ENCODE data around the gene MRC2.
"Not testable (repeated sequence)": the region's sequence is repeated elsewhere in the genome, so short reads cannot be mapped to it uniquely, and the experiment has no call there.

Gene MRC2

GRCh38 chr17:62599964-62600657, 27.4 kb upstream of the MRC2 start:
- TF ChIP-seq, protein P1, sequence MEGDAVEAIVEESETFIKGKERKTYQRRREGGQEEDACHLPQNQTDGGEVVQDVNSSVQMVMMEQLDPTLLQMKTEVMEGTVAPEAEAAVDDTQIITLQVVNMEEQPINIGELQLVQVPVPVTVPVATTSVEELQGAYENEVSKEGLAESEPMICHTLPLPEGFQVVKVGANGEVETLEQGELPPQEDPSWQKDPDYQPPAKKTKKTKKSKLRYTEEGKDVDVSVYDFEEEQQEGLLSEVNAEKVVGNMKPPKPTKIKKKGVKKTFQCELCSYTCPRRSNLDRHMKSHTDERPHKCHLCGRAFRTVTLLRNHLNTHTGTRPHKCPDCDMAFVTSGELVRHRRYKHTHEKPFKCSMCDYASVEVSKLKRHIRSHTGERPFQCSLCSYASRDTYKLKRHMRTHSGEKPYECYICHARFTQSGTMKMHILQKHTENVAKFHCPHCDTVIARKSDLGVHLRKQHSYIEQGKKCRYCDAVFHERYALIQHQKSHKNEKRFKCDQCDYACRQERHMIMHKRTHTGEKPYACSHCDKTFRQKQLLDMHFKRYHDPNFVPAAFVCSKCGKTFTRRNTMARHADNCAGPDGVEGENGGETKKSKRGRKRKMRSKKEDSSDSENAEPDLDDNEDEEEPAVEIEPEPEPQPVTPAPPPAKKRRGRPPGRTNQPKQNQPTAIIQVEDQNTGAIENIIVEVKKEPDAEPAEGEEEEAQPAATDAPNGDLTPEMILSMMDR (IDR thresholded peaks at IDR 0.05; ENCODE audit: extremely low read depth, missing control alignments) = no peak
- DNase-seq (ENCODE audit: low spot score) = no peak

GRCh38 chr17:62600805-62601204, 26.7 kb upstream of the MRC2 start:
- no peak for DNase-seq (ENCODE audit: low spot score)
- TF ChIP-seq, protein P1 (IDR thresholded peaks at IDR 0.05; ENCODE audit: extremely low read depth, missing control alignments) = no peak

- no peak for DNase-seq (ENCODE audit: low spot score)
- TF ChIP-seq, protein P1 (IDR thresholded peaks at IDR 0.05; ENCODE audit: extremely low read depth, missing control alignments) = no peak
Measured at GRCh38 chr17:62601471-62601870, 26.0 kb upstream of the MRC2 start.

DNA sequence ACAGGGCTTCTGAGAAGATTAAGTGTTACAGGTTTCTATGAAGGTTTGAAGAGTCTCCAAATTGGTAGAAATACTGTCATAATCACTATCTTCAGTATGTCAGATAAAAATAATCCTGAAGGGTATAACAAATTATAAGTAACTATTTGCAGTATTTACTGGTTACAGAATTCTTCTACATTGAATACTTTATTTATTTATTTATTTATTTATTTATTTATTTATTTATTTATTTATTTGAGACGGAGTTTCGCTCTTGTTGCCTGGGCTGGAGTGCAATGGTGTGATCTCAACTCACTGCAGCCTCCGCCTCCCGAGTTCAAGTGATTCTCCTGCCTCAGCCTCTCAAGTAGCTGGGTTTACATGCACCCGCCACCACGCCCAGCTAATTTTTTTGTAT, 23.7 kb upstream of the MRC2 start:
- not testable (repeated sequence) for DNase-seq (ENCODE audit: low spot score)

- no peak for DNase-seq (ENCODE audit: low spot score)
- TF ChIP-seq, protein P1 (IDR thresholded peaks at IDR 0.05; ENCODE audit: extremely low read depth, missing control alignments) = no peak
Measured at GRCh38 chr17:62605588-62605987, 21.9 kb upstream of the MRC2 start.

DNA sequence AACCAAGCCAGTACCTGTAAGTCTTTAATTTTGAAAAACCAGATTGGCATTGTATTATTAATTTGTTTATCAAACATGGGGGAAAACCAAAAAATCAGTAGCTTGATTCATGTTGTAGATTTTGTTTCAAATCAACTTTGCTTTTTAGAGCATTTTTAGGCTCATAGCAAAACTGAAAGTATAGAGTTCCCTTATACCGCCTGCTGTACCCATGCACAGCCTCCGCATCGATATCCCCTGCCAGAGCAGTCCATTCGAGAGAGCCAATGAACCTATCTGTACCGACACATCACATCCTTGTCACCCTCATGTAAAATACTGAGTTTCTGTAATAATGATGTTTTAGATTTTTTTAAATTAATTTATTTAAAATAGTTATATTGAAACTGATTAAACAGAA, 16.2 kb upstream of the MRC2 start:
- TF ChIP-seq, protein P1 (IDR thresholded peaks at IDR 0.05; ENCODE audit: extremely low read depth, missing control alignments) = no peak
- no peak for DNase-seq (ENCODE audit: low spot score)

- TF ChIP-seq, protein P1 (IDR thresholded peaks at IDR 0.05; ENCODE audit: extremely low read depth, missing control alignments) = no peak
Measured at GRCh38 chr17:62611728-62612127, 15.7 kb upstream of the MRC2 start.

DNA sequence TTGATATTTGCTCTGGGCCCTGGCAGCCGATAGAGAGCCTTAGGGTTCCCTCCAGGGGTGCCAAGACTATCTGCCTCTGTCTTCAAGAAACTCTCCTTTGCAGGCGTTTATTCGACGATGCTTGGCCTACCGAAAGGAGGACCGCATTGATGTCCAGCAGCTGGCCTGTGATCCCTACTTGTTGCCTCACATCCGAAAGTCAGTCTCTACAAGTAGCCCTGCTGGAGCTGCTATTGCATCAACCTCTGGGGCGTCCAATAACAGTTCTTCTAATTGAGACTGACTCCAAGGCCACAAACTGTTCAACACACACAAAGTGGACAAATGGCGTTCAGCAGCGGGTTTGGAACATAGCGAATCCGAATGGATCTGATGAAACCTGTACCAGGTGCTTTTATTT, 15.2 kb upstream of the MRC2 start:
- not testable (repeated sequence) for DNase-seq (ENCODE audit: low spot score)

More at GRCh38 chr17:62611728-62612127, 15.7 kb upstream of the MRC2 start:
- DNase-seq (ENCODE audit: low spot score) = no peak

- not testable (repeated sequence) for DNase-seq (ENCODE audit: low spot score)
Measured at GRCh38 chr17:62613095-62613494, 14.4 kb upstream of the MRC2 start.

Data from GM20000 (cell line).